AG10803 (cell line): ENCODE data around the gene SF3B5.
"Not testable (repeated sequence)": the region's sequence is repeated elsewhere in the genome, so short reads cannot be mapped to it uniquely, and the experiment has no call there.

Source experiments
- DNase-seq: peaks from one replicate; pipeline ENCODE4 v3.0.0; 2010; ENCODE audit warnings: low read depth
- H3K4me3 ChIP-seq: 2 replicates; pipeline ENCODE4 v1.5.1; 2011; ENCODE audit warnings: mild to moderate bottlenecking, low read length, control low read depth
- CTCF ChIP-seq: conservative IDR thresholded peaks from 2 replicates; pipeline ENCODE4 v1.5.1; 2011; ENCODE audit warnings: mild to moderate bottlenecking, low read length, control low read depth, inconsistent platforms

SF3B5 gene

GRCh38 chr6:144093236-144093635 is 2.1 kb downstream of the SF3B5 start:
- H3K4me3 ChIP-seq, result no peak overlapping the region
- TF ChIP-seq CTCF, result no peak

GRCh38 chr6:144090384-144090783 is 5.0 kb downstream of the SF3B5 start:
- no peak overlapping the region for H3K4me3 ChIP-seq
- TF ChIP-seq CTCF, result peak; percentile 35
- no peak for DNase-seq

More at GRCh38 chr6:144093236-144093635, 2.1 kb downstream of the SF3B5 start:
- DNase-seq, result no peak

- no peak for TF ChIP-seq CTCF
- no peak for DNase-seq
- no peak overlapping the region for H3K4me3 ChIP-seq
Measured at GRCh38 chr6:144087789-144088426, 7.5 kb downstream of the SF3B5 start.

GRCh38 chr6:144086959-144087358 is 8.4 kb downstream of the SF3B5 start:
- no peak overlapping the region for H3K4me3 ChIP-seq
- DNase-seq, result no peak
- no peak for TF ChIP-seq CTCF

- no peak overlapping the region for H3K4me3 ChIP-seq
- no peak for TF ChIP-seq CTCF
- no peak for DNase-seq
Measured at GRCh38 chr6:144083172-144083571, 12.2 kb downstream of the SF3B5 start.

- not testable (repeated sequence) for H3K4me3 ChIP-seq
Measured at GRCh38 chr6:144082412-144082811, 13.0 kb downstream of the SF3B5 start.

GRCh38 chr6:144077871-144078270 is 17.5 kb downstream of the SF3B5 start:
- H3K4me3 ChIP-seq, result no peak overlapping the region
- no peak for DNase-seq
- no peak for TF ChIP-seq CTCF

More at GRCh38 chr6:144082412-144082811, 13.0 kb downstream of the SF3B5 start:
- DNase-seq, result not testable (repeated sequence)
